ENCODE measurements around the gene EIF5B.
"Not testable (repeated sequence)": the region's sequence is repeated elsewhere in the genome, so short reads cannot be mapped to it uniquely, and the experiment has no call there.

Gene EIF5B, protein sequence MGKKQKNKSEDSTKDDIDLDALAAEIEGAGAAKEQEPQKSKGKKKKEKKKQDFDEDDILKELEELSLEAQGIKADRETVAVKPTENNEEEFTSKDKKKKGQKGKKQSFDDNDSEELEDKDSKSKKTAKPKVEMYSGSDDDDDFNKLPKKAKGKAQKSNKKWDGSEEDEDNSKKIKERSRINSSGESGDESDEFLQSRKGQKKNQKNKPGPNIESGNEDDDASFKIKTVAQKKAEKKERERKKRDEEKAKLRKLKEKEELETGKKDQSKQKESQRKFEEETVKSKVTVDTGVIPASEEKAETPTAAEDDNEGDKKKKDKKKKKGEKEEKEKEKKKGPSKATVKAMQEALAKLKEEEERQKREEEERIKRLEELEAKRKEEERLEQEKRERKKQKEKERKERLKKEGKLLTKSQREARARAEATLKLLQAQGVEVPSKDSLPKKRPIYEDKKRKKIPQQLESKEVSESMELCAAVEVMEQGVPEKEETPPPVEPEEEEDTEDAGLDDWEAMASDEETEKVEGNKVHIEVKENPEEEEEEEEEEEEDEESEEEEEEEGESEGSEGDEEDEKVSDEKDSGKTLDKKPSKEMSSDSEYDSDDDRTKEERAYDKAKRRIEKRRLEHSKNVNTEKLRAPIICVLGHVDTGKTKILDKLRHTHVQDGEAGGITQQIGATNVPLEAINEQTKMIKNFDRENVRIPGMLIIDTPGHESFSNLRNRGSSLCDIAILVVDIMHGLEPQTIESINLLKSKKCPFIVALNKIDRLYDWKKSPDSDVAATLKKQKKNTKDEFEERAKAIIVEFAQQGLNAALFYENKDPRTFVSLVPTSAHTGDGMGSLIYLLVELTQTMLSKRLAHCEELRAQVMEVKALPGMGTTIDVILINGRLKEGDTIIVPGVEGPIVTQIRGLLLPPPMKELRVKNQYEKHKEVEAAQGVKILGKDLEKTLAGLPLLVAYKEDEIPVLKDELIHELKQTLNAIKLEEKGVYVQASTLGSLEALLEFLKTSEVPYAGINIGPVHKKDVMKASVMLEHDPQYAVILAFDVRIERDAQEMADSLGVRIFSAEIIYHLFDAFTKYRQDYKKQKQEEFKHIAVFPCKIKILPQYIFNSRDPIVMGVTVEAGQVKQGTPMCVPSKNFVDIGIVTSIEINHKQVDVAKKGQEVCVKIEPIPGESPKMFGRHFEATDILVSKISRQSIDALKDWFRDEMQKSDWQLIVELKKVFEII

GRCh38 chr2:99337113-99338028 lies at the start of gene EIF5B:
Gene EIF5B, plus strand, starts transcription at chr2:99337389. Its CDS starts 166 bp downstream, at chr2:99337555.
- peak; percentile 96 for DNase-seq

DNA sequence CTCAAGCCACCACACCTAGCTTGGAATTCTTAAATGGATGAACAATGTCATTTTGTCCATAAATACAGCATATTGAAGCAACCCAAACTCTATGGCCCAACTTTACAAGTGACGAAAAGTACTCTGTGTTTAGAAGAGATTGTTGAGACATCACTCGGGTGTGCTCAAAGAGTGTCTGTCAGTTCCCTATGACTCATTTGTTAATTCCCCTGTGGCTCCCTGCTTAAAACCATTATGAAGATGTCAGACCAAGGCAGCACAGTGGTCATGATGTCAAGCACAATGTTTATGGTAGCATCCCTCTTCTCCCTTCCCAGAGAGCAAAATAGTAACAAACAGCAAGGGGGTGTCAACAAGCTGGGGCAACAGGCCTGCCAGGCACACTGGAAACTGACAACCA lies 39.2 kb upstream of the EIF5B start:
- DNase-seq = no peak

- DNase-seq = no peak
Observed at GRCh38 chr2:99299580-99299979, 37.6 kb upstream of the EIF5B start.

GRCh38 chr2:99301097-99301496 lies 36.1 kb upstream of the EIF5B start, which contains the start of gene LYG1:
Gene LYG1, minus strand, starts transcription at chr2:99301197. Its CDS starts 5,527 bp downstream, at chr2:99295670.
- DNase-seq = not testable (repeated sequence)

- DNase-seq = no peak
Observed at GRCh38 chr2:99317161-99317872, 19.9 kb upstream of the EIF5B start.

DNA sequence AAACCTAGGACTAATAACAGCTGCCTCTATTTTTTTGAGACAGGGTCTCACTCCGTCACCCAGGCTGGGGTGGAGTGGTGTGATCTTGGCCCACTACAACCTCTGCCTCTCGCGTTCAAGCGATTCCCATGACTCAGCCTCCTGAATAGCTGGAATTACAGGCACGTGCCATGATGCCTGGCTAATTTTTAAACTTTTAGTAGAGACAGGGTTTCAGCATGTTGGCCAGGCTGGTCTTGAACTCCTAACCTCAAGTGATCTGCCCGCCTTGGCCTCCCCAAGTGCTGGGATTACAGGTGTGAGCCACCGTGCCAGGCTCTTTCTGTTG lies 19.4 kb upstream of the EIF5B start:
- not testable (repeated sequence) for DNase-seq

DNA sequence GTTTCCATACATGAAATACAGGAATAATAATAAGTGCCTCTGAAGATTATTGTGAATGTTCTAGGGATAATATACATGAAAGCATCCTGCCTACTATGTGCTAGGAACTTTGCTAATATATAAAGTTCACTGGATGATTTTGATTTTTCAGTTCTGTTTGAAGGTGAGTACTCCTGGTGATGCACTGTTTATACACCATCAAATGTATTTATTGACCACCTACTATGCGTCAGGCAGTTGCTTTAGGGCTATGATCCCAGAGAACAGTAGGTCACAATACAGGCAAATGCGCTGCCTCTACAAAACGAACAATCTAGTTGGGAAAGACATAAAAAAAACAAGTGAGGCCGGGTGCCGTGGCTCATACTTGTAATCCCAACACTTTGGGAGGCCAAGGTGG lies 11.8 kb upstream of the EIF5B start:
- DNase-seq = no peak

GRCh38 chr2:99335911-99336803 lies 1.0 kb upstream of the EIF5B start, which contains the start of gene TXNDC9:
Gene TXNDC9, minus strand, starts transcription at chr2:99336333. Its CDS starts 3,123 bp downstream, at chr2:99333210.
- DNase-seq = peak; percentile 99

DNA sequence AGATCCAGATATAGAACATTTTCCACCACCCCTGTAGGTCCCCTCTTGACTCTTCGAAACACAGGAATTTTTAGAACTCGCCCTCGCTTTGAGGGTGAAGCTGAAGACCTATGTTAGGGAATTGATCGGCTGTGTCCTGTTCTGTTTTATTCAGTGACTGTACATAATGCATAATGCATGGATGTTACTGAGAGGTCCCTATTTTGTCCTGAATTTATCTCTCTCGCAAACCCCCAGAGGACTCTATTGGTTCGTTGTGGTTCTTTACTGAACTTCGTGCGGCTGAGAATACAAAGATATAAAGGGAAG lies 431 bp upstream of the EIF5B start:
- DNase-seq = no peak

- DNase-seq = no peak
Observed at GRCh38 chr2:99338029-99338585, 918 bp downstream of the EIF5B start.

DNA sequence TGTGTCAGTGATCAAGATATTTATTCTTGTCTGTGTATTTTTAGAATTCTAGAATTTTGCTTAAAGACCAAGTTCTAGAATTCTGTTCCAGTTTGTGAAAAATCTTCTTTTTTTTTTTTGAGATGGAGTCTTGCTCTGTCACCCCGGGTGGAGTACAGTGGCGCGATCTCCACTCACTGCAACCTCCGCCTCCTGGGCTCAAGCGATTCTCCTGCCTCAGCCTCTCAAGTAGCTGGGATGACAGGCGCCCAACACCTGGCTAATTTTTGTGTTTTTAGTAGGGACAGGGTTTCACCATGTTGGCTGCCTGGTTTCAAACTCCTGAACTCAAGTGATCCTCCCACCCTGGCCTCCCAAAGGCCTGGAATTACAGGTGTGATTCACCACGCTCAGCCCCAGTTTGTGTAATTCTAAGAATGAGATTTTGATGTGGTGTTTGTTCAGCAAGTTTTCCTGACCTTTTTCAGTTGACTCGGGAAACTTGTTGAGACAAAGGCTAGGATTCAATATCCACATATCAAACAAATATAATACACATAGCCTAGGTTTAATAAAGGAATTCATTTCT lies 3.6 kb downstream of the EIF5B start:
- no peak for DNase-seq

DNA sequence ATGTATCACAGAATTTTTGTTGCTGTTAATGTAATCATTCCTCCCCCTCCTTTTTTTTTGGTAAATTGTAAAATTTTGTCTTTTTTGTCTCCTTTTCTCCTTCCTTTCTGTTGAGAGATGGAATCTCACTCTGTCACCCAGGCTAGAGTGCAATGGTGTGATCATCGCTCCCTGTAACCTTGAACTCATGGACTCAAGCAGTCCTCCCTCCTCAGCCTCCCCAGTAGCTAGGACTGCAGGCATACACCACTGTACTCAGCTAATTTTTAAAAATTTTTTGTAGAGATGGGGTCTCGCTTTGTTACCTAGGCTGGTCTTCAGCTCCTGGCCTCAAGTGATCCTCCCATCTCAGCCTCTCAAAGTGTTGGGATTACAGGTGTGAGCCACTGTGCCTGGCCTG lies 5.3 kb downstream of the EIF5B start:
- no peak for DNase-seq

DNA sequence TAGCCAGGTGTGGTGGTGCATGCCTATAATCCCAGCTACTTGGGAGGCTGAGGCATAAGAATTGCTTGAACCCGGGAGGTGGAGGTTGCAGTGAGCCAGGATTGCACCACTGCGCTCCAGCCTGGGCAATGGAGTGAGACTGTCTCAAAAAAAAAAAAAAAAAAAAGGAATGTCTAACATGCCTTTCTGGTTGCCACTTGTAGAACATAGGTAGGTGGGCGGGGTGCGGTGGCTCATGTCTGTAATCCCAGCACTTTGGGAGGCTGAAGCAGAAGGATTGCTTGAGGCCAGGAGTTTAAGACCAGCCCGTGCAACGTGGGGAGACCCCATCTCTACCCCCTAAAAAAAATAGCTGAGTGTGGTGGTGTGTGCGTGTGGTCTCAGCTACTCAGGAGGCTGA lies 8.3 kb downstream of the EIF5B start:
- DNase-seq = not testable (repeated sequence)

DNA sequence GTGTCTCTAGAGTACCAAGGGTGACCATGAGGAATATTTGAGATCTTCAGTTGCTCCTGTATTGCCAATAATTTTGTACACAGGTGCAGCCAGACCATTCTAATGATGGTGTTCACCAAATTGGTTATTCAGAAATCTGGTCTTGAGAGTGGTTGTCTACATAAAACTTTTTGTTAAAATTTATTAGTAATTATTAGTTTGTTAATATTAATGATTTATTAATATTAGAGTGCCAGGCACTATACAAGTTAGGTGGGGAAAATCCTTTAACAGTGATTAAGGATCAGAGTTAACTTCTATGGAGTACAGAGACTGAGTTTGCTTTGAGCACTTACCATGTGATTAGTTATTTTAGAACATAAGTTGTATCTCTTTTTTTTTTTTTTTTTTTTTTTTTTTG lies 9.0 kb downstream of the EIF5B start:
- DNase-seq = no peak

GRCh38 chr2:99348173-99348572 lies 11.0 kb downstream of the EIF5B start:
- DNase-seq = no peak

DNA sequence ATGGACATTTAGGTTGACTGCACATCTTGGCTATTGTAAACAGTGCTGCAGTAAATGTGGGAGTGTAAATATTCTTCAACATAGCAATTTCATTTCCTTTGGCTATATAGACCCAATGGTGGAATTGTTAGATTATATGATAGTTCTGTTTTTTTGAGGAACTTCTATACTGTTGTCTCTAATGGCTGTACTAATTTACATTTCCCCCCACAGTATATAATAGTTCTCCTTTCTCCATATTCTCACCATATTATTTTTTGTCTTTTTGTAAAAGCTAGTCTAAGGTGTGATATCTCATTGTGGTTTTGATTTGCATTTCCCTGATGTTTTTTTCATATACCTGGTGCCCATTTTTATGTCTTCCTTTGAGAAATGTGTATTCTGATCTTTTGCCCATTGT lies 13.0 kb downstream of the EIF5B start:
- no peak for DNase-seq

GRCh38 chr2:99354070-99354469 lies 16.9 kb downstream of the EIF5B start:
- no peak for DNase-seq

DNA sequence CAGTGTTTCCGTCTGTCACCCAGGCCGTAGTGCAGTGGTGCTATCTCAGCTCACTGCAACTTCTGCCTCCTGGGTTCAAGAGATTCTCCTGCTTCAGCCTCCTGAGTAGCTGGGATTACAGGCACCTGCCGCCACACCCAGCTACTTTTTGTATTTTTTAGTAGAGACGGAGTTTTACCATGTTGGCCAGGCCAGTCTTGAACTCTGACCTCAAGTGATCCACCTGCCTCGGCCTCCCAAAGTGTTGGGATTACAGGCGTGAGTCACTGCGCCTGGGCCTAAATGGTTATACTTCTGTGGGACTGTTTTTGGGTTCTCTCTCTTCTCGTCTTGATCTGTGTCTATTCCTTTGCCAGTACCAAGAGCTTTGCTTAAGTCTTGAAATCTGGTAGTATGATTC lies 17.6 kb downstream of the EIF5B start:
- DNase-seq = not testable (repeated sequence)

DNA sequence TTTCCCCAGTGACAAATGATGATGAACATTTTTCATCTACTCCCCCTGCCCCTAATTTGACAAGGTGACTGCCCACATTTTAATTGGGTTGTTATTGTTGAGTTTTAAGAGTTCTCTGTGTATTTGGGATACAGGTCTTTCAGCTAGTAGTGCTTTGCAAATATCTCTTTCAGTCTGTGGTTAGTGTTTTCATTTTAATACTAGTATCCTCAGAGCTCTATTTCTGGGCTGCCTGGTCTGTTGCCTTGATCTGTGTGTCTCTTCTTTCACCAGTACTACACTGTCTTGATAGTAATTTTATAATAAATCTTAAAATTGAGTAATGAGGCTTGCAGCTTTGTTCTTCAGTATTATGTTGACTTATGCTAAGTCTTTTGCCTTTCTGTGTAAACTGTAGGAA lies 19.7 kb downstream of the EIF5B start:
- no peak for DNase-seq

GRCh38 chr2:99365661-99366060 lies 28.5 kb downstream of the EIF5B start:
- no peak for DNase-seq
